ENCODE measurements around the gene ARF6. TPM values are rescaled to one million over a fixed set of nuclear protein-coding genes. Genes with fewer than 3 reads are reported as not detected.
"Not testable (repeated sequence)": the region's sequence is repeated elsewhere in the genome, so short reads cannot be mapped to it uniquely, and the experiment has no call there.

Gene ARF6
- total RNA-seq = 43.4 and 50.9 TPM in 2 replicates
- polyA plus RNA-seq (2012) = 49.2 TPM

- DNase-seq (ENCODE audit: low read depth) = peak; percentile 99
These were observed at the start of gene ARF6 for GRCh38 chr14:49892636-49893308. ARF6 (plus strand) TSS chr14:49893082; CDS start chr14:49893737, 655 bp downstream.

DNA sequence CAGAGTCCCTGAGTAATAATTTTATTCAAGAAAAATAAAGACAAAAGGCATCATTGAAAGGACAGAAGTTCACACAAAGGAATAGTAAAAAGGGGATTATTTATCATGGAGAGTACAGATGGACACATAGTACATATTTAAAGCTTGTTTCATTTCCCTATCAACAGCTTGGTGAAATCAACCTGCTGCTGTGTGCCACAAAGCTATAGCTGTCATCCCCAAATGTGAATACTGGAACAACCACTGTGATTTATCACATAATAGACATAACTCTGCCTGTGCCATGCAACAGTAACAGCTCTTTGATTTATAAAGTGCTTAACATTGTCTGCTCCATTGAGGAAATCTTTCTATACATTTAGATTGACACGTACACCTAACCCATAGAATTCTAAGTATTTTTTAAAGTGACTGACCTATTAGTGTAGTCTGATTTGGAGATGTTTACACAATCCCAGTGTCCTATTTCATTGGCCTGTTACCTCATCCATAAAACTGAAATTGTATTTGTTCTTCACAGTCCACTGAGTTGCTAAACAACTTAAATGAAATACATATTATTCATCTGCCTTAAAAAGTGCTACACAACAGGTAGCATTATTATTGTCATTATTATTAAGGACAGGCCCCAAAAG lies 43.6 kb upstream of the ARF6 start:
- no peak for DNase-seq (ENCODE audit: low read depth)

- no peak for DNase-seq (ENCODE audit: low read depth)
These were observed 41.1 kb upstream of the ARF6 start for GRCh38 chr14:49851813-49852212.

GRCh38 chr14:49852301-49853157 lies 40.4 kb upstream of the ARF6 start, which contains the start of gene NEMF:
NEMF (minus strand) TSS chr14:49852788; CDS start chr14:49852753, 35 bp downstream.
- DNase-seq (ENCODE audit: low read depth) = peak; percentile 96

DNA sequence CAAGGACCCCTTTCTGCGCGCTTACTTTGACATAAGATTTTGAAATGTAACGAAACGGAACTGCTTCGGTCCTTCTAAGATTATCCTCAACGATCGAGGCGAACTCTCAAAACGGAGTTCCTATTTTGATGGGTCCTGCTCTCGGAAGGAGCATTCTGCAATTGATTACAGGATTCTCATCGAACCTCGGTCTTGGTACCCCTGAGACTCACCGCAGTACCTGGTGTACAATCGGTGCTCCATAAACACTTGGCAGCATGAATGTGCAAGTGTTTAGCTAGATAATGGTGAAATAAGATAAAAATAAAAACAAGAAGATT lies 39.8 kb upstream of the ARF6 start:
- no peak for DNase-seq (ENCODE audit: low read depth)

GRCh38 chr14:49853572-49854375 lies 39.1 kb upstream of the ARF6 start:
- DNase-seq (ENCODE audit: low read depth) = peak; percentile 76

- DNase-seq (ENCODE audit: low read depth) = peak; percentile 48
These were observed 35.4 kb upstream of the ARF6 start for GRCh38 chr14:49857427-49858003.

GRCh38 chr14:49858383-49858782 lies 34.5 kb upstream of the ARF6 start:
- DNase-seq (ENCODE audit: low read depth) = no peak

- no peak for DNase-seq (ENCODE audit: low read depth)
These were observed 31.7 kb upstream of the ARF6 start for GRCh38 chr14:49860988-49861698.

- peak; percentile 84 for DNase-seq (ENCODE audit: low read depth)
These were observed 31.2 kb upstream of the ARF6 start for GRCh38 chr14:49861699-49862088.

GRCh38 chr14:49862089-49862673 lies 30.7 kb upstream of the ARF6 start:
- DNase-seq (ENCODE audit: low read depth) = peak; percentile 89

- DNase-seq (ENCODE audit: low read depth) = no peak
These were observed 29.2 kb upstream of the ARF6 start for GRCh38 chr14:49863487-49864281.

- DNase-seq (ENCODE audit: low read depth) = peak; percentile 77
These were observed 27.4 kb upstream of the ARF6 start for GRCh38 chr14:49865431-49865859.

- peak; percentile 94 for DNase-seq (ENCODE audit: low read depth)
These were observed 24.8 kb upstream of the ARF6 start for GRCh38 chr14:49867831-49868719.

GRCh38 chr14:49868720-49869114 lies 24.2 kb upstream of the ARF6 start:
- DNase-seq (ENCODE audit: low read depth) = no peak

- DNase-seq (ENCODE audit: low read depth) = no peak
These were observed 22.0 kb upstream of the ARF6 start for GRCh38 chr14:49870908-49871307.

DNA sequence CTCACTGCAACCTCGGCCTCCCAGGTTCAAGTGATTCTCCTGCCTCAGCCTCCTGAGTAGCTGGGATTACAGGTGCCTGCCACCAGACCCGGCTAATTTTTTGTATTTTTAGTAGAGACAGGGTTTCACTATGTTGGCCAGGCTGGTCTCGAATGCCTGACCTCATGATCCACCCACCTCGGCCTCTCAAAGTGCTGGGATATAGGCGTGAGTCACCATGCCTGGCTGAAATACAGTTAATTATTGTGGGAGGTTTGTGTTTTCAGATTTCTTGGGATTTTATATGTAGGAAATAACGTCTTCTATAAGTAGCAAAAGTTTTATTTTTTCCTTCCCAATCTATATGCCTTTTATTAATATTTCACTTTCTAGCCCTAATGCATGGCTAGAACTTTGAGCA lies 19.3 kb upstream of the ARF6 start:
- not testable (repeated sequence) for DNase-seq (ENCODE audit: low read depth)

DNA sequence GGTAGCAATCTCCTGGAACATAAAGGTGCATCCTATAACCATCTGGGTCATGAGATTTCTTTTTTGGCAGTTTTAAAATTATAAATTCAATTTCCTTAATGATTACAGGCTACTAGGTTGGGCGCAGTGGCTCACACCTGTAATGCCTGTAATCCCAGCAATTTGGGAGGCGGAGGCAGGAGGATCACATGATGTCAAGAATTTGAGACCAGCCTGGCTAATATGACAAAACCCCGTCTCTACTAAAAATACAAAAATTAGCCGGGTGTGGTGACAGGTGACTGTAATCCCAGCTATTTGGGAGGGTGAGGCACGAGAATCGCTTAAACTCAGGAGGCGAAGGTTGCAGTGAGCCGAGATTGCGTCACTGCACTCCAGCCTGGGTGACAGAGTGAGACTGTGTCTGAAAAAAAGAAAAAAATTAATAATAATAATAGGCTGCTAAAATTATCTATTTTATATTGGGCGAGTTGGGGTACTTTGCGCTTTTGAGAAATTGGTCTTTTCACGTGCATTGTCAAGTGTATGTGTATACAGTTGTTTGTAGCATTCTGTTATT lies 17.2 kb upstream of the ARF6 start:
- no peak for DNase-seq (ENCODE audit: low read depth)

Measured in myocyte (in vitro differentiated cells).